Parathyroid adenoma (tissue), 2 donors: ENCODE measurements around the gene BASP1.
"Not testable (repeated sequence)": the region's sequence is repeated elsewhere in the genome, so short reads cannot be mapped to it uniquely, and the experiment has no call there.

Experiments
- H2AFZ ChIP-seq: fragments of 300-600 bp; sonication (generic); one replicate; pipeline ENCODE4 v1.7.0; 2017; ENCODE audit warnings: antibody characterized with exemption, mild to moderate bottlenecking
- H3K27ac ChIP-seq: fragments of 300-600 bp; sonication (generic); one replicate; pipeline ENCODE4 v1.7.0; 2017
- H3K27me3 ChIP-seq: fragments of 300-600 bp; sonication (generic); one replicate; pipeline ENCODE4 v1.7.0; 2017; ENCODE audit warnings: low read length; ENCODE audit not compliant: control insufficient read depth, insufficient read depth
- H3K36me3 ChIP-seq: fragments of 300-600 bp; sonication (generic); one replicate; pipeline ENCODE4 v1.7.0; 2017; ENCODE audit warnings: low read length; ENCODE audit not compliant: control insufficient read depth, insufficient read depth
- H3K4me1 ChIP-seq: fragments of 300-600 bp; sonication (generic); one replicate; pipeline ENCODE4 v1.7.0; 2017; ENCODE audit warnings: control low read depth
- H3K4me2 ChIP-seq: fragments of 300-600 bp; sonication (generic); one replicate; pipeline ENCODE4 v1.7.0; 2017; ENCODE audit warnings: low read length
- H3K4me3 ChIP-seq: fragments of 300-600 bp; sonication (generic); one replicate; pipeline ENCODE4 v1.7.0; 2017; ENCODE audit warnings: low read depth, low read length
- H3K79me2 ChIP-seq: fragments of 300-600 bp; sonication (generic); one replicate; pipeline ENCODE4 v1.7.0; 2017; ENCODE audit warnings: control low read depth
- H3K9ac ChIP-seq: fragments of 300-600 bp; sonication (generic); one replicate; pipeline ENCODE4 v1.7.0; 2017; ENCODE audit warnings: mild to moderate bottlenecking
- H3K9me3 ChIP-seq: fragments of 300-600 bp; sonication (generic); one replicate; pipeline ENCODE4 v1.7.0; 2017; ENCODE audit warnings: low read length; ENCODE audit not compliant: control insufficient read depth
- CTCF ChIP-seq: fragments of 300-600 bp; sonication (generic); IDR thresholded peaks from one replicate; pipeline ENCODE4 v1.7.0; 2017; ENCODE audit warnings: antibody characterized with exemption, mild to moderate bottlenecking
- donor health status: primary hyperparathyroidism.

BASP1 gene

GRCh38 chr5:17249029-17249634 lies 31.7 kb downstream of the BASP1 start:
- TF ChIP-seq CTCF: no peak

GRCh38 chr5:17249841-17250240 lies 32.4 kb downstream of the BASP1 start:
- peaks cover 11% of the 10 kb centered on the region for H3K79me2 ChIP-seq
- H3K9ac ChIP-seq, H3K36me3 ChIP-seq, H3K27me3 ChIP-seq, H3K27ac ChIP-seq, H3K4me1 ChIP-seq, H3K4me3 ChIP-seq, H3K4me2 ChIP-seq, H3K9me3 ChIP-seq, H2AFZ ChIP-seq: not testable (repeated sequence)

More at GRCh38 chr5:17249029-17249634, 31.7 kb downstream of the BASP1 start:
- H3K4me3 ChIP-seq: no peak overlapping the region
- no peaks in the 10 kb centered on the region for H3K36me3 ChIP-seq
- H3K27ac ChIP-seq: no peak overlapping the region
- H2AFZ ChIP-seq: no peak overlapping the region
- no peak overlapping the region for H3K9ac ChIP-seq
- H3K27me3 ChIP-seq: no peaks in the 10 kb centered on the region
- H3K4me2 ChIP-seq: no peak overlapping the region
- peaks cover 2% of the 10 kb centered on the region for H3K4me1 ChIP-seq
- peaks cover 9% of the 10 kb centered on the region for H3K79me2 ChIP-seq
- H3K9me3 ChIP-seq: no peaks in the 10 kb centered on the region

GRCh38 chr5:17252543-17252942 lies 35.1 kb downstream of the BASP1 start:
- H3K27me3 ChIP-seq: no peaks in the 10 kb centered on the region

GRCh38 chr5:17255471-17256021 lies 38.1 kb downstream of the BASP1 start:
- H3K9me3 ChIP-seq: no peaks in the 10 kb centered on the region
- no peaks in the 10 kb centered on the region for H3K36me3 ChIP-seq
- H3K4me1 ChIP-seq: peaks cover 2% of the 10 kb centered on the region
- TF ChIP-seq CTCF: no peak
- no peaks in the 10 kb centered on the region for H3K27me3 ChIP-seq
- H3K9ac ChIP-seq: no peak overlapping the region
- no peak overlapping the region for H3K4me3 ChIP-seq
- H3K4me2 ChIP-seq: no peak overlapping the region
- H2AFZ ChIP-seq: no peak overlapping the region
- H3K79me2 ChIP-seq: peaks cover 11% of the 10 kb centered on the region
- no peak overlapping the region for H3K27ac ChIP-seq

More at GRCh38 chr5:17252543-17252942, 35.1 kb downstream of the BASP1 start:
- no peak overlapping the region for H3K4me3 ChIP-seq
- H3K36me3 ChIP-seq: no peaks in the 10 kb centered on the region
- H3K79me2 ChIP-seq: peaks cover 11% of the 10 kb centered on the region
- H3K27ac ChIP-seq: no peak overlapping the region
- no peak overlapping the region for H3K4me2 ChIP-seq
- peaks cover 2% of the 10 kb centered on the region for H3K4me1 ChIP-seq
- H3K9ac ChIP-seq: no peak overlapping the region
- no peak for TF ChIP-seq CTCF
- no peak overlapping the region for H2AFZ ChIP-seq
- H3K9me3 ChIP-seq: no peaks in the 10 kb centered on the region

DNA sequence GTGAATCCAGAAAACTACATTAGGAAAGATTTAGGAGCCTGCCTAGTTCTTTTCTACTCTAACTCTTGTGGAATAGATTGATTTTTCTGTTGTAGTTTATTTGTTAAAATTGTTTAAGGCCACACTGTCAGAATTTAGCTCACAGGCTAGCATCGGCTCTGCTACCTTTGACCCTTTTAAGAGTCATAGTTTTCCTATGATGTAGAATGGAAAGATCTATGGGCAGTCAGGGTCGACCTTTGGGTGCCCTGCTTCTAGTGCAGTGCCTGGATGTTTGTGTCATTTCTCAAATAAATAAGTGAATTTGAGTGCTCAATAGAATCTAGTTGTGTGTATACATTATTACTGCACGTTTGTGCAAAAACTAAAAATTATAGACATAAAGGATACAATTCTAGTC lies 38.7 kb downstream of the BASP1 start:
- Histone ChIP-seq H3K79me2 (peaks cover 11% of the 10 kb centered on the region), H3K27ac (no peak overlapping the region), H3K9me3 (no peaks in the 10 kb centered on the region), H3K36me3 (no peaks in the 10 kb centered on the region), H3K4me3 (no peak overlapping the region), H3K27me3 (no peaks in the 10 kb centered on the region), H3K9ac (no peak overlapping the region), H3K4me2 (no peak overlapping the region), H2AFZ (no peak overlapping the region), H3K4me1 (peaks cover 2% of the 10 kb centered on the region)
- TF ChIP-seq CTCF: no peak
